ENCODE results near the gene LRRN4CL. TPM values are rescaled to one million over a fixed set of nuclear protein-coding genes. Genes with fewer than 3 reads are reported as not detected.

Gene LRRN4CL
- total and polyA plus RNA-seq, 9 of the 15 experiments (the other 6 are each of a cell fraction or from before 2014, with no cell fraction given): 0.03 to 0.11 (median 0.05) TPM; not detected in 4

DNA sequence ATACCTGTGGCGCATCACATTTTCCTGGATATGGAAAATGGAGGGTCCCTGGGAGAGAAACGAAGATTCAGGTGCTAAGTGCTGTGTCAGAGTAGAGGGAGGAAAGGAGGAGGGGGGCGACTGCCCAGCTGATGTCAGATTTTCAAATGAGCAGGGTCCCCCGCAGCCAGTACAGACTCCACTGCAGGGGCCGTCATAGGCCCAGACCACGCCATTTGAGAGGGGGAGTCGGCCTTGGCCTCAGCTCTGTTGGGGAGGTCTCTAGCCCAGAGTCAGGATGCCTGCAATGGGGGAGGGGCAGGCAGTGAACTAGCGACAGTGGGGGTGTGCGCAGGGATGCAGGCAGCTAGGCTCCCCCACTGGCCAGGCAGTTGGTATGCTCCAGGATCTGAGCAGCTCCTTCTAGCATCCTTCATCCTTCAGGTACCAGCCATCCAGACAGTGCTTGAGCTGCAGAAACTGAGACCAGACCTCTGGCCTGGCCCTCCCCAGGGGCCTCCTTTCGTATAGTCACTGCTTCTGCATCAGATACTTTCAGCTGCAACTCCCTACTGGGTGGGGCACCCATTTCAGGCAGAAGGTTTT is 18.0 kb upstream of the LRRN4CL start, which contains the start of the genes BSCL2 and GNG3 (continued):
- TF ChIP-seq, protein P1, sequence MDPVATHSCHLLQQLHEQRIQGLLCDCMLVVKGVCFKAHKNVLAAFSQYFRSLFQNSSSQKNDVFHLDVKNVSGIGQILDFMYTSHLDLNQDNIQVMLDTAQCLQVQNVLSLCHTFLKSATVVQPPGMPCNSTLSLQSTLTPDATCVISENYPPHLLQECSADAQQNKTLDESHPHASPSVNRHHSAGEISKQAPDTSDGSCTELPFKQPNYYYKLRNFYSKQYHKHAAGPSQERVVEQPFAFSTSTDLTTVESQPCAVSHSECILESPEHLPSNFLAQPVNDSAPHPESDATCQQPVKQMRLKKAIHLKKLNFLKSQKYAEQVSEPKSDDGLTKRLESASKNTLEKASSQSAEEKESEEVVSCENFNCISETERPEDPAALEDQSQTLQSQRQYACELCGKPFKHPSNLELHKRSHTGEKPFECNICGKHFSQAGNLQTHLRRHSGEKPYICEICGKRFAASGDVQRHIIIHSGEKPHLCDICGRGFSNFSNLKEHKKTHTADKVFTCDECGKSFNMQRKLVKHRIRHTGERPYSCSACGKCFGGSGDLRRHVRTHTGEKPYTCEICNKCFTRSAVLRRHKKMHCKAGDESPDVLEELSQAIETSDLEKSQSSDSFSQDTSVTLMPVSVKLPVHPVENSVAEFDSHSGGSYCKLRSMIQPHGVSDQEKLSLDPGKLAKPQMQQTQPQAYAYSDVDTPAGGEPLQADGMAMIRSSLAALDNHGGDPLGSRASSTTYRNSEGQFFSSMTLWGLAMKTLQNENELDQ (CRISPR knock-in tag; IDR thresholded peaks at IDR 0.05; ENCODE audit: borderline replicate concordance): no peak
- TF ChIP-seq RBM25 (IDR thresholded peaks at IDR 0.05; ENCODE audit: low read depth, low read length, severe bottlenecking): no peak
- no peak for TF ChIP-seq NFE2L1 (tag; IDR thresholded peaks at IDR 0.05; ENCODE audit: borderline replicate concordance, low read depth)
- TF ChIP-seq SP2 (IDR thresholded peaks at IDR 0.05; ENCODE audit: extremely low read depth, low read depth, low read length, poor library complexity, severe bottlenecking): no peak
- no peak; a peak in 1 of 4 replicates for TF ChIP-seq HDAC1 (IDR thresholded peaks at IDR 0.05)
- no peak for TF ChIP-seq BDP1 (IDR thresholded peaks at IDR 0.05; ENCODE audit: insufficient read depth, insufficient read length)
- TF ChIP-seq PTRF (tag; IDR thresholded peaks at IDR 0.05): no peak
- TF ChIP-seq, protein P2, sequence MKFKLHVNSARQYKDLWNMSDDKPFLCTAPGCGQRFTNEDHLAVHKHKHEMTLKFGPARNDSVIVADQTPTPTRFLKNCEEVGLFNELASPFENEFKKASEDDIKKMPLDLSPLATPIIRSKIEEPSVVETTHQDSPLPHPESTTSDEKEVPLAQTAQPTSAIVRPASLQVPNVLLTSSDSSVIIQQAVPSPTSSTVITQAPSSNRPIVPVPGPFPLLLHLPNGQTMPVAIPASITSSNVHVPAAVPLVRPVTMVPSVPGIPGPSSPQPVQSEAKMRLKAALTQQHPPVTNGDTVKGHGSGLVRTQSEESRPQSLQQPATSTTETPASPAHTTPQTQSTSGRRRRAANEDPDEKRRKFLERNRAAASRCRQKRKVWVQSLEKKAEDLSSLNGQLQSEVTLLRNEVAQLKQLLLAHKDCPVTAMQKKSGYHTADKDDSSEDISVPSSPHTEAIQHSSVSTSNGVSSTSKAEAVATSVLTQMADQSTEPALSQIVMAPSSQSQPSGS (CRISPR knock-in tag; IDR thresholded peaks at IDR 0.05): no peak
- TF ChIP-seq HSF4 (CRISPR knock-in tag; IDR thresholded peaks at IDR 0.05; ENCODE audit: borderline replicate concordance): no peak
- no peak for TF ChIP-seq RBFOX2 (IDR thresholded peaks at IDR 0.05; ENCODE audit: low read depth, low read length)
- peak; percentile 84 for TF ChIP-seq TCF7L2 (IDR thresholded peaks at IDR 0.05; ENCODE audit: low read depth, low read length)
- peak in 1 of 2 experiments; percentile 71; a peak in 1 of 4 replicates for TF ChIP-seq RCOR1 (IDR thresholded peaks at IDR 0.05; ENCODE audit: borderline replicate concordance in 1 of 2, low read depth in 2 of 2, low read length in 2 of 2)
- TF ChIP-seq, protein P3, sequence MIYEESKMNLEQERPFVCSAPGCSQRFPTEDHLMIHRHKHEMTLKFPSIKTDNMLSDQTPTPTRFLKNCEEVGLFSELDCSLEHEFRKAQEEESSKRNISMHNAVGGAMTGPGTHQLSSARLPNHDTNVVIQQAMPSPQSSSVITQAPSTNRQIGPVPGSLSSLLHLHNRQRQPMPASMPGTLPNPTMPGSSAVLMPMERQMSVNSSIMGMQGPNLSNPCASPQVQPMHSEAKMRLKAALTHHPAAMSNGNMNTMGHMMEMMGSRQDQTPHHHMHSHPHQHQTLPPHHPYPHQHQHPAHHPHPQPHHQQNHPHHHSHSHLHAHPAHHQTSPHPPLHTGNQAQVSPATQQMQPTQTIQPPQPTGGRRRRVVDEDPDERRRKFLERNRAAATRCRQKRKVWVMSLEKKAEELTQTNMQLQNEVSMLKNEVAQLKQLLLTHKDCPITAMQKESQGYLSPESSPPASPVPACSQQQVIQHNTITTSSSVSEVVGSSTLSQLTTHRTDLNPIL (CRISPR knock-in tag; IDR thresholded peaks at IDR 0.05): no peak
- TF ChIP-seq, protein P4, sequence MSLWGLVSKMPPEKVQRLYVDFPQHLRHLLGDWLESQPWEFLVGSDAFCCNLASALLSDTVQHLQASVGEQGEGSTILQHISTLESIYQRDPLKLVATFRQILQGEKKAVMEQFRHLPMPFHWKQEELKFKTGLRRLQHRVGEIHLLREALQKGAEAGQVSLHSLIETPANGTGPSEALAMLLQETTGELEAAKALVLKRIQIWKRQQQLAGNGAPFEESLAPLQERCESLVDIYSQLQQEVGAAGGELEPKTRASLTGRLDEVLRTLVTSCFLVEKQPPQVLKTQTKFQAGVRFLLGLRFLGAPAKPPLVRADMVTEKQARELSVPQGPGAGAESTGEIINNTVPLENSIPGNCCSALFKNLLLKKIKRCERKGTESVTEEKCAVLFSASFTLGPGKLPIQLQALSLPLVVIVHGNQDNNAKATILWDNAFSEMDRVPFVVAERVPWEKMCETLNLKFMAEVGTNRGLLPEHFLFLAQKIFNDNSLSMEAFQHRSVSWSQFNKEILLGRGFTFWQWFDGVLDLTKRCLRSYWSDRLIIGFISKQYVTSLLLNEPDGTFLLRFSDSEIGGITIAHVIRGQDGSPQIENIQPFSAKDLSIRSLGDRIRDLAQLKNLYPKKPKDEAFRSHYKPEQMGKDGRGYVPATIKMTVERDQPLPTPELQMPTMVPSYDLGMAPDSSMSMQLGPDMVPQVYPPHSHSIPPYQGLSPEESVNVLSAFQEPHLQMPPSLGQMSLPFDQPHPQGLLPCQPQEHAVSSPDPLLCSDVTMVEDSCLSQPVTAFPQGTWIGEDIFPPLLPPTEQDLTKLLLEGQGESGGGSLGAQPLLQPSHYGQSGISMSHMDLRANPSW (CRISPR knock-in tag; IDR thresholded peaks at IDR 0.05): no peak
- TF ChIP-seq NR2F6 (CRISPR knock-in tag; IDR thresholded peaks at IDR 0.05): no peak
- no peak for TF ChIP-seq SRSF3 (IDR thresholded peaks at IDR 0.05; ENCODE audit: insufficient read depth, low read length)
- TF ChIP-seq HNRNPH1 (optimal IDR thresholded peaks at IDR 0.05; ENCODE audit: low read depth, low read length): no peak
- TF ChIP-seq XRCC3 (IDR thresholded peaks at IDR 0.05): no peak

Measured in K562 (cell line).